Liver (tissue), 9 donors: Measurements from ENCODE around the gene CTU1. TPM values are rescaled to one million over a fixed set of nuclear protein-coding genes. Genes with fewer than 3 reads are reported as not detected.

Experiments used
- DNase-seq: peaks from one replicate; pipeline ENCODE4 v3.0.0-alpha.2; 2017; ENCODE audit warnings: low spot score
- H3K27ac ChIP-seq, 2 donors: one replicate each; pipeline ENCODE4 v1.7.0; 2013; ENCODE audit warnings: inconsistent platforms in 2 of 2, low read length in 2 of 2, control low read depth in 1 of 2, low read depth in 1 of 2, mild to moderate bottlenecking in 1 of 2
- H3K27me3 ChIP-seq, 4 donors: one replicate each; pipeline versions ENCODE4 v1.6.1 to v1.7.0; 2013; ENCODE audit warnings: low read length in 3 of 4, inconsistent platforms in 1 of 4, mild to moderate bottlenecking in 1 of 4, moderate library complexity in 1 of 4; ENCODE audit not compliant: control insufficient read depth in 4 of 4, insufficient read depth in 4 of 4
- H3K36me3 ChIP-seq, 4 donors: one replicate each; pipeline versions ENCODE4 v1.6.1 to v1.7.0; 2013; ENCODE audit warnings: low read length in 3 of 4, mild to moderate bottlenecking in 3 of 4, low read depth in 1 of 4, moderate library complexity in 1 of 4; ENCODE audit not compliant: control insufficient read depth in 4 of 4, insufficient read depth in 3 of 4
- H3K4me1 ChIP-seq, 4 donors: one replicate each; pipeline versions ENCODE4 v1.6.1 to v1.7.0; 2013; ENCODE audit warnings: low read length in 3 of 4, mild to moderate bottlenecking in 3 of 4, moderate library complexity in 1 of 4; ENCODE audit not compliant: control insufficient read depth in 4 of 4, insufficient read depth in 4 of 4
- H3K4me3 ChIP-seq, 3 donors: one replicate each; pipeline versions ENCODE4 v1.6.1 to v1.7.0; 2013; ENCODE audit warnings: low read length in 3 of 3, control low read depth in 1 of 3, low read depth in 1 of 3, mild to moderate bottlenecking in 1 of 3
- H3K9ac ChIP-seq, 2 donors: one replicate each; pipeline ENCODE4 v1.7.0; 2013; ENCODE audit warnings: low read length in 2 of 2, mild to moderate bottlenecking in 2 of 2, moderate library complexity in 2 of 2, control low read depth in 1 of 2, low read depth in 1 of 2
- H3K9me3 ChIP-seq, 4 donors: one replicate each; pipeline versions ENCODE4 v1.6.1 to v1.7.0; 2013; ENCODE audit warnings: low read length in 3 of 4; ENCODE audit not compliant: control insufficient read depth in 4 of 4
- ATF3 ChIP-seq: IDR thresholded peaks from 2 replicates; pipeline ENCODE4 v1.6.1; 2016; ENCODE audit warnings: antibody characterized with exemption
- CTCF ChIP-seq: fragments of 150-350 bp; IDR thresholded peaks from 2 replicates; pipeline ENCODE4 v1.5.1; 2017; ENCODE audit warnings: improper control_type of control experiment, low read depth, low read length; ENCODE audit not compliant: missing input control
- EGR1 ChIP-seq, 2 donors: IDR thresholded peaks; 2 replicates each; pipeline ENCODE4 v1.6.1; 2016 to 2018; ENCODE audit warnings: antibody characterized with exemption in 2 of 2, low read depth in 2 of 2
- FOXA1 ChIP-seq: IDR thresholded peaks from 2 replicates; pipeline ENCODE4 v1.6.1; 2016; ENCODE audit warnings: antibody characterized with exemption
- FOXA2 ChIP-seq: IDR thresholded peaks from 2 replicates; pipeline ENCODE4 v1.6.1; 2016; ENCODE audit warnings: antibody characterized with exemption
- GABPA ChIP-seq, 2 donors: IDR thresholded peaks in 1 of 2; conservative IDR thresholded peaks in 1 of 2; 2 replicates each; pipeline ENCODE4 v1.6.1; 2016; ENCODE audit warnings: antibody characterized with exemption in 2 of 2, mild to moderate bottlenecking in 1 of 2, moderate library complexity in 1 of 2
- HNF4A ChIP-seq, 2 donors: conservative IDR thresholded peaks; 2 replicates each; pipeline ENCODE4 v1.6.1; 2016; ENCODE audit warnings: antibody characterized with exemption in 2 of 2, mild to moderate bottlenecking in 2 of 2
- HNF4G ChIP-seq: IDR thresholded peaks from 2 replicates; pipeline ENCODE4 v1.6.1; 2016; ENCODE audit warnings: antibody characterized with exemption
- JUND ChIP-seq, 2 donors: IDR thresholded peaks; 2 replicates each; pipeline ENCODE4 v1.6.1; 2016; ENCODE audit warnings: antibody characterized with exemption in 2 of 2
- MAX ChIP-seq: IDR thresholded peaks from 2 replicates; pipeline ENCODE4 v1.6.1; 2016; ENCODE audit warnings: antibody characterized with exemption
- NR2F2 ChIP-seq: IDR thresholded peaks from 2 replicates; pipeline ENCODE4 v1.6.1; 2016; ENCODE audit warnings: antibody characterized with exemption
- RAD21 ChIP-seq, 2 donors: IDR thresholded peaks; 2 replicates each; pipeline ENCODE4 v1.6.1; 2016; ENCODE audit warnings: antibody characterized with exemption in 2 of 2, mild to moderate bottlenecking in 2 of 2
- REST ChIP-seq: IDR thresholded peaks from 2 replicates; pipeline ENCODE4 v1.6.1; 2016; ENCODE audit warnings: antibody characterized with exemption, mild to moderate bottlenecking
- RXRA ChIP-seq, 2 donors: IDR thresholded peaks; 2 replicates each; pipeline ENCODE4 v1.6.1; 2017 to 2018; ENCODE audit warnings: antibody characterized with exemption in 2 of 2, mild to moderate bottlenecking in 1 of 2
- SP1 ChIP-seq: IDR thresholded peaks from 2 replicates; pipeline ENCODE4 v1.6.1; 2018; ENCODE audit warnings: antibody characterized with exemption, mild to moderate bottlenecking
- TAF1 ChIP-seq: conservative IDR thresholded peaks from 2 replicates; pipeline ENCODE4 v1.6.1; 2016; ENCODE audit warnings: antibody characterized with exemption, mild to moderate bottlenecking
- YY1 ChIP-seq: IDR thresholded peaks from 2 replicates; pipeline ENCODE4 v1.6.1; 2016; ENCODE audit warnings: antibody characterized with exemption, mild to moderate bottlenecking
- ZBTB33 ChIP-seq: IDR thresholded peaks from 2 replicates; pipeline ENCODE4 v1.6.1; 2016; ENCODE audit warnings: antibody characterized with exemption
- WGBS: extraction: QIAGEN DNeasy Blood & Tissue Kit; methylation state at CpG from one replicate; pipeline ENCODE4 v1.1.7; 2013; 5-methylcytosine and 5-hydroxymethylcytosine counted together
- polyA plus RNA-seq, 2 donors: library from polyadenylated mRNA; stranded (reverse) in 1 of 2; unstranded in 1 of 2; fragments of 200-250 nt in 1 of 2; fragments of >200 nt in 1 of 2; fragmentation: Nextera tagmentation in 1 of 2; extraction: Ambion mirVana in 1 of 2; gene quantifications; one replicate each; pipeline versions ENCODE4 v1.2.1 to v1.2.3, GENCODE V29; 2013 to 2015
- total RNA-seq, 2 donors: library from RNA; depleted of rRNA; stranded (reverse); fragments of >200 nt; gene quantifications; one replicate each; pipeline ENCODE4 v1.2.3, GENCODE V29; 2014
- donor health status: healthy.
- donor health status: healthy.
- donor health status: healthy.
- donor health status: healthy.
- donor health status: healthy.

CTU1 gene
- total and polyA plus RNA-seq, 4 donors: 0.19 to 3.7 (median 2.5) TPM

GRCh38 chr19:51066393-51067186 is 41.6 kb downstream of the CTU1 start:
- Histone ChIP-seq H3K9ac (no peak overlapping the region), H3K9me3 (no peaks in the 10 kb centered on the region), H3K4me3 (no peak overlapping the region), H3K27ac (no peak overlapping the region), H3K36me3 (no peaks in the 10 kb centered on the region), H3K4me1 (no peaks in the 10 kb centered on the region), H3K27me3 (peaks cover 0 to 6% (median 1%) of the 10 kb centered on the region in 4 donors)
- no peak for TF ChIP-seq GABPA (IDR thresholded peaks at IDR 0.05 in 1 of 2, conservative IDR thresholded peaks at IDR 0.05 in 1 of 2)
- DNase-seq: no peak
- whole genome bisulfite sequencing: 59% methylated on average over 7 of the region's 7 CpGs

GRCh38 chr19:51065221-51065960 is 42.8 kb downstream of the CTU1 start:
- Histone ChIP-seq H3K36me3 (no peaks in the 10 kb centered on the region), H3K9me3 (no peaks in the 10 kb centered on the region), H3K27me3 (peaks cover 0 to 6% (median 1%) of the 10 kb centered on the region in 4 donors), H3K4me1 (no peaks in the 10 kb centered on the region), H3K4me3 (no peak overlapping the region), H3K9ac (no peak overlapping the region), H3K27ac (no peak overlapping the region)
- no peak for TF ChIP-seq FOXA1
- TF ChIP-seq RXRA (IDR thresholded peaks at IDR 0.05): no peak
- TF ChIP-seq RAD21 (IDR thresholded peaks at IDR 0.05): no peak
- TF ChIP-seq JUND (IDR thresholded peaks at IDR 0.05): no peak
- TF ChIP-seq EGR1 (IDR thresholded peaks at IDR 0.05; ENCODE audit: low read depth in 2 of 2): no peak
- no peak for TF ChIP-seq TAF1
- TF ChIP-seq FOXA2: no peak
- no peak for TF ChIP-seq HNF4G
- TF ChIP-seq ZBTB33: no peak
- TF ChIP-seq NR2F2: no peak
- TF ChIP-seq CTCF: no peak
- TF ChIP-seq REST: no peak
- TF ChIP-seq HNF4A (conservative IDR thresholded peaks at IDR 0.05): no peak
- no peak for TF ChIP-seq SP1
- no peak for TF ChIP-seq GABPA (IDR thresholded peaks at IDR 0.05 in 1 of 2, conservative IDR thresholded peaks at IDR 0.05 in 1 of 2)
- no peak for TF ChIP-seq YY1
- TF ChIP-seq MAX: no peak
- TF ChIP-seq ATF3: no peak
- 12% methylated on average over 25 of the region's 25 CpGs for WGBS
- no peak for DNase-seq
